GM12873 (cell line): ENCODE measurements around the gene COTL1.

Experiments
- TF ChIP-seq, protein P1 (sequence below): IDR thresholded peaks from 2 replicates; pipeline ENCODE4 v1.5.1; 2012; ENCODE audit warnings: low read depth, mild to moderate bottlenecking, moderate library complexity, low read length, control low read depth; ENCODE audit not compliant: insufficient read depth; ENCODE audit errors: missing control alignments

The COTL1 gene

DNA sequence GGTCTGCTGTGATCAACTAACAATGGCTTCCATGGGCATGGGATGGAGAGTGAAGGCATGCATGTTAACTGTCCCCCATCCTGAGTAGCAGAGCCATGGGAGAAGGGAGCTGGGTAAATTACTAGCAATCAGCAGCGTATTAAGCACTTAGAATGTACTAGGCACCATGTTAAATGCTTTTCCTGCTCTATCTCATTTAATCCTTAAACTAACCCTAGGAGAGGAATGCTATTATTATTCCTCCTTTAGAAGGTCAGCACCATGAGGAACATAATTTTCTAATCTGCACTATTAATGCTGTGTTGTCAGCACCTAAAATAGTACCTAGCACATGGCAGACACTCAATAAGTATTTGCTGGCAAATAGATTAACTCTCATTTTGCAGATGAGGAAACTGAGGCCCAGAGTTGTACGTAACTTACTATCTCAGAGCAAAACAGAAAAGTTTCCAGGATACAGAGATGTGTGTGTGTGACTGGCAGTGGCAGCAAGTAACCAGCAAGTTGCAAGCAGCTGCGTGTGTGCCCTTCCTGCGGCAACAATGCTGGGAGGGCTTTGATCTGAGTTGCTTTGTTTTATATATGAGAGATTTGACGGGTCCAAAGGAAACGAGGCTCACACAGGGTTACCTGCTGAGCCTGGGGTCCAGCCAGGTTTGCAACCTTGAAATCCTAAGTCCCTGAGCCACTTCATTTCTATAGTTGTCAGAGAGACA lies 23.9 kb upstream of the COTL1 start:
- TF ChIP-seq, protein P1, sequence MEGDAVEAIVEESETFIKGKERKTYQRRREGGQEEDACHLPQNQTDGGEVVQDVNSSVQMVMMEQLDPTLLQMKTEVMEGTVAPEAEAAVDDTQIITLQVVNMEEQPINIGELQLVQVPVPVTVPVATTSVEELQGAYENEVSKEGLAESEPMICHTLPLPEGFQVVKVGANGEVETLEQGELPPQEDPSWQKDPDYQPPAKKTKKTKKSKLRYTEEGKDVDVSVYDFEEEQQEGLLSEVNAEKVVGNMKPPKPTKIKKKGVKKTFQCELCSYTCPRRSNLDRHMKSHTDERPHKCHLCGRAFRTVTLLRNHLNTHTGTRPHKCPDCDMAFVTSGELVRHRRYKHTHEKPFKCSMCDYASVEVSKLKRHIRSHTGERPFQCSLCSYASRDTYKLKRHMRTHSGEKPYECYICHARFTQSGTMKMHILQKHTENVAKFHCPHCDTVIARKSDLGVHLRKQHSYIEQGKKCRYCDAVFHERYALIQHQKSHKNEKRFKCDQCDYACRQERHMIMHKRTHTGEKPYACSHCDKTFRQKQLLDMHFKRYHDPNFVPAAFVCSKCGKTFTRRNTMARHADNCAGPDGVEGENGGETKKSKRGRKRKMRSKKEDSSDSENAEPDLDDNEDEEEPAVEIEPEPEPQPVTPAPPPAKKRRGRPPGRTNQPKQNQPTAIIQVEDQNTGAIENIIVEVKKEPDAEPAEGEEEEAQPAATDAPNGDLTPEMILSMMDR: no peak

DNA sequence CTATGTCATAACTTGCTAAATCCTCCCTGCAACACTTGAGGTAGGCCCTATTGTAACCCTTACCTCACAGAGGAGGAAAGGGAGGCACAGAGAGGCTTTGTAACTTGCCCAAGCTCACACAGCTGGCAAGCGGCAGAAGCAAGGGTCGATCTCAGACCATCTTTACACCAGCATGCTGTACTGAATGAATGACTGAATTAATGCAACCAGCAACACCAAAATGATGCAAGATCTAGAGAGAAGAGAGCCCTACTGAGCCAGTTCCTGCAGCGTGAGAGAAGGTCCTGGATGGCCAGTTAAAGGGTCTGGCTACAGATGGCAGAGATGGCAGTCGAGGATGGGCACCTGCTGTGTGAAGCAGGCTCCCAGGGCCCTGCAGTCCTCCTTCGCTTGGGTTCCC lies 22.3 kb upstream of the COTL1 start:
- TF ChIP-seq, protein P1: no peak

DNA sequence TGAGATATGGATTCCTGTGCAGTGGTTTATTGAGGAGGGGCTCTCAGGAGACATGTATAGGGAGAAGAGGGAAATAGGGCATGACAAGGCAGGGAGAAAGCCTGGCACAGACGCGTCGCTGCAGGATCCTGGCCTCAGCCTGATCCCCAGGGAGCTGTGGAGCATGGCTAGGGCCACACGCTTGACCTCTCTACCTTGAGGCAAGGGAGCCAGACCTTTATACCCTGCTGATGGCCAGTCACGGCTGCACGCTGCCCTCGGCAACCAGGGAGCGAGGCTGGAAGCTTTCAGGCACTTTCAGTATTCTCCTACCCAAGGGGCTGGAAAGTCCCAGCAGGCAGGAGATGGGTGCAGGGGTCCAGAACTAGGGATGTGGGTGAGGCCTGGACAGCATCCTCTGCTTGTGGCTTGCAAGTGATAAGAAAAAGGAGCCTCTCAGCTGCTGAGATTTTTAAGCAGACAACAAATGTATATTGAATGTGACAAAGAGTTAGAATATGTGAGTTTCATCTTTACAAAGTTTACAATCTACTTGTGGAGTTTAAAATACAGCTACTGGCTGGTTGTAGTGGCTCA lies 20.4 kb upstream of the COTL1 start:
- TF ChIP-seq, protein P1: no peak

DNA sequence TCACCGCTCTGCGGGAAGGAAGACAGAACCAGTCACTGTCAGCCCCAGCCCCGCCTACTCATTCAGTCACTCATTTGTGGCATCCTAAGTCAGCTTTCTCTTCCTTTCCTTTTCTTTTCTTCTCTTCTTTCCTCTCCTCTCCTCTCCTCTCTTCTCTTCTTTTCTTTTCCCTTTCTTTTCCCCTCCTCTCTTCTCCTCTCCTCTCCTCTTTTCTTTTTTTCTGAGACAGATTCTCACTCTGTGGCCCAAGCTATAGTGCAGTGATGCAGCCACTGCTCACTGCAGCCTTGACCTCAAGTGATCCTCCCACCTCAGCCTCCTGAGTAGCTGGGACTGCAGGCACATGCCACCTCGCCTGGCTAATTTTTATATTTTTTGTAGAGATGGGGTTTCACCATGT lies 19.8 kb upstream of the COTL1 start:
- TF ChIP-seq, protein P1: no peak

DNA sequence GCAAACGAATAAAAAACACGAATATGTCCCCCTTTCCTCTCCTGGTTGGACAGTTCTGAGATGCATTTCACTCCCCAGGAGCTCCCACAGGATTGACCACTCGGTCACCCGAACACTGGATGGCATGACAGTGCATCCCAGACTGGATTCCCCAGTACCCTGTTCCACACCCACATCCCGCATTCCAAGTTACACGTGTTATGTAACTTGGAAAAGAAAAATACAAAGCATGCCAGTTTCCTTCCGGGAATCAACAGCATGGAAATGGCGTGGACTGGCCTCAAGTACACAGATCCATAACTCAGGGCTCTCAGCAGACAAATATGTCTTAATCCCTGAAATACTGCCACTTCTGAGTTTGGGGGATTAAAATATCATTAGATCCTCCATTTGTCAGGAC lies 17.8 kb upstream of the COTL1 start:
- TF ChIP-seq, protein P1: no peak

DNA sequence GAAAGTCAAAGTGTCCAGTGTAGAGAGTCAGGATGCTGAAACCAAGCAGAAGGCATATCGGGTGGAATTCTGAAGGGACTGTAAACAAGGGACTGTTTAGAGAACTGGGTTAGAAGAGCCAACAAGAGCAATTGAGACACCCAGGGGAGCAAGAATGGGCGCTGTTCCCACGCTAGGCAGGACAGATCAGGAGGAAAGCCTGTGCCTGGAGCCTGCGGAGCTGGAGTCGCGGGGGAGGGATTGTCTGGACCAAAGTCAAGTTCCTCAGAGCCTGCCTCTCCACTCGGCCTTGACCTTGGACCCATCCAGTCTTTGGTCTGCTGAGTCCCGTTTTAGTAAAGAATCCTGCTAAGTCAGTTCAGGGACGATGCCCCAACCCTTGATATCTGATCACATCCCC lies 15.7 kb upstream of the COTL1 start:
- TF ChIP-seq, protein P1: no peak

DNA sequence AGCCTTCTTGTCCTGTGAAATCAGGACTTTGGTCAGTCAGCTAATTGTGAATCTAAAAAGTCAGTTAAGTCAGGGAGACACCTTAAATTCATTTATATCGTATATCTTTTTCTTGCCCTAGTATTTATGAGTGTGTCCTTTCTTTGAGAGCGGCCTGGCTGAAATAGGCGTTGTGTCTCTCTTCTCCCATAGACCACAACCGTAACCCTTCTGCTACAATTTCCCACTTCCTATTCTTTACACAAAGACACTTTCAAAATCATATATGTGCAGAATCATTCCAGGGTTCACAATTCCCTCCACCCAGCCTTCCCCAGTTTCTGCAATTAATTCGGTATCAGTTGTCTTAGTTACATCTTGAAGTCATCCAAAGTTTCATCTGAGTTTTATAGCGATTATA lies 14.0 kb upstream of the COTL1 start:
- TF ChIP-seq, protein P1: no peak
